ENCODE results near the gene TACC2. TPM values are rescaled to one million over a fixed set of nuclear protein-coding genes. Genes with fewer than 3 reads are reported as not detected.

The TACC2 gene
- total and polyA plus RNA-seq, 7 donors: 44.0 to 439 (median 313) TPM

- Histone ChIP-seq H3K27ac (no peak overlapping the region), H3K9me3 (no peaks in the 10 kb centered on the region), H3K4me1 (peaks cover 11% of the 10 kb centered on the region), H3K4me3 (no peak overlapping the region), H3K36me3 (ENCODE audit: insufficient read depth in 1 of 2, low read depth in 1 of 2) (no peaks in the 10 kb centered on the region), H3K27me3 (ENCODE audit: insufficient read depth in 3 of 3, low read length in 2 of 3) (peaks cover 0 to 1% (median 0%) of the 10 kb centered on the region in 3 donors)
- intact Hi-C loops (cut with DNase I): no loop called here
- WGBS, 3 donors: 70 to 87% (median 83%) methylated on average over 3 of the region's 3 CpGs
- no peak for ATAC-seq
- no peak for DNase-seq
- no peak for TF ChIP-seq CTCF (IDR thresholded peaks at IDR 0.05)
These were observed 303.4 kb downstream of the TACC2 start for GRCh38 chr10:122292376-122292775.

GRCh38 chr10:122293156-122293960 lies 304.4 kb downstream of the TACC2 start:
- no peak for TF ChIP-seq CTCF (IDR thresholded peaks at IDR 0.05)
- Histone ChIP-seq H3K36me3 (ENCODE audit: insufficient read depth in 1 of 2, low read depth in 1 of 2) (no peaks in the 10 kb centered on the region), H3K9me3 (no peaks in the 10 kb centered on the region), H3K4me1 (peaks cover 1% of the 10 kb centered on the region), H3K27me3 (ENCODE audit: insufficient read depth in 3 of 3, low read length in 2 of 3) (peaks cover 0 to 1% (median 0%) of the 10 kb centered on the region in 3 donors), H3K4me3 (no peak overlapping the region), H3K27ac (no peak overlapping the region)
- ATAC-seq: no peak
- intact Hi-C loops (cut with DNase I): no loop called here
- no peak for DNase-seq
- 85 to 89% (median 88%) methylated on average over 10 of the region's 10 CpGs for WGBS, 3 donors

- Histone ChIP-seq H3K4me3 (no peak overlapping the region), H3K27me3 (ENCODE audit: insufficient read depth in 3 of 3, low read length in 2 of 3) (peaks cover 0 to 1% (median 0%) of the 10 kb centered on the region in 3 donors), H3K27ac (no peak overlapping the region), H3K9me3 (no peaks in the 10 kb centered on the region), H3K4me1 (no peaks in the 10 kb centered on the region), H3K36me3 (ENCODE audit: insufficient read depth in 1 of 2, low read depth in 1 of 2) (no peaks in the 10 kb centered on the region)
- no peak for TF ChIP-seq CTCF (IDR thresholded peaks at IDR 0.05)
- intact Hi-C loops (cut with DNase I): no loop called here
- WGBS, 3 donors: 84 to 88% (median 85%) methylated on average over 4 of the region's 4 CpGs
- no peak for ATAC-seq
- no peak for DNase-seq
These were observed 305.0 kb downstream of the TACC2 start for GRCh38 chr10:122293961-122294380.

GRCh38 chr10:122294511-122295450 lies 305.8 kb downstream of the TACC2 start:
- no peak for TF ChIP-seq CTCF (IDR thresholded peaks at IDR 0.05)
- 86 to 89% (median 88%) methylated on average over 12 of the region's 12 CpGs for WGBS, 3 donors
- peaks cover 0 to 1% (median 0%) of the 10 kb centered on the region in 3 donors for H3K27me3 ChIP-seq (ENCODE audit: insufficient read depth in 3 of 3, low read length in 2 of 3)
- H3K27ac ChIP-seq: no peak overlapping the region
- no peaks in the 10 kb centered on the region for H3K4me1 ChIP-seq
- no peaks in the 10 kb centered on the region for H3K36me3 ChIP-seq (ENCODE audit: insufficient read depth in 1 of 2, low read depth in 1 of 2)
- no peaks in the 10 kb centered on the region for H3K9me3 ChIP-seq
- ATAC-seq: no peak
- intact Hi-C loops (cut with DNase I): loop anchor here (5.0 kb wide), 2 partner anchors 48 to 273 kb away; no protein-coding TSS in a partner anchor
- no peak for DNase-seq
- no peak overlapping the region for H3K4me3 ChIP-seq

Data from psoas muscle (tissue), 8 donors.